ENCODE measurements around the gene SLC12A4. TPM values are rescaled to one million over a fixed set of nuclear protein-coding genes. Genes with fewer than 3 reads are reported as not detected.

The SLC12A4 gene
- total RNA-seq, 4 donors from 2014 or later, result 25.6 to 137 (median 62.3) TPM

DNA sequence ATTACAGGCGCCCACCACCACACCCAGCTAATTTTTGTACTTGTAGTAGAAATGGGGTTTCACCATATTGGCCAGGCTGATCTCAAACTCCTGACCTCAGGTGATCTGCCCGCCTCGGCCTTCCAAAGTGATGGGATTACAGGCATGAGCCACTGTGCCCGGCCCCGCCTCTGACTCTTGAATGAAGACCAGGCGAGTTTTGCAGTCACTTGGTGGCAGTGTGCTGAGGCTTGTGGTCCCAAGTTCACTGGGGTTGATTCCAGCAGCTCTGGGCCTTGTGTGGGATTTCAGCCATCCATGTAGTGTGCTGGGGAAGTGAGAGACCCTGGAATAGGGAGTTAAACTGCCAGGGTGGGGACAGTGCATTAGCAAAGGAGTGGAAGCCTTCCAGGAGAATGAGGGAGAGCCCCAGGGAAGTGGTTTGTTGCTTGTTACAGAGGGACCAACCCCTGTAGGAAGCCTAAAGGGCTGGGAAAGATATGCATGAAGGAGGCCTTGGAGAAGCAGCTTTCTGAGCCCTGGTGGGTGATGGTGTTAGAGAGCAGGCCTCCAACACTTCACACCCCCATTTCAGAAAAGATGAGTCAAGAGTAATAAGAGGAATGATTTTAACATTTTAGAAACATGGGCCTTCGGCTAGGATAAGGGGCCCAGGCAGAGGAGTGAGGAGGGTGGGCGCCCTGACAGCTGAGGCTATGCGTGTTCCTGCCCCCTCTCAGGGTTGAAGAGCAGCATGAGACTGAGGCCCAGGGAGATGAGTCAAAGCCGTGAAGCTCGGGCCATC lies 60.8 kb downstream of the SLC12A4 start:
- Histone ChIP-seq H3K4me3 (no peak overlapping the region), H3K4me1 (no peaks in the 10 kb centered on the region), H3K27ac (no peak overlapping the region), H3K36me3 (no peaks in the 10 kb centered on the region), H3K27me3 (no peaks in the 10 kb centered on the region), H3K9me3 (no peaks in the 10 kb centered on the region)
- no peak for DNase-seq
- intact Hi-C loops (cut with DNase I; ENCODE audit: low total_unique reads), result no loop called here
- TF ChIP-seq POLR2A (IDR thresholded peaks at IDR 0.05), result no peak
- TF ChIP-seq, protein P1, sequence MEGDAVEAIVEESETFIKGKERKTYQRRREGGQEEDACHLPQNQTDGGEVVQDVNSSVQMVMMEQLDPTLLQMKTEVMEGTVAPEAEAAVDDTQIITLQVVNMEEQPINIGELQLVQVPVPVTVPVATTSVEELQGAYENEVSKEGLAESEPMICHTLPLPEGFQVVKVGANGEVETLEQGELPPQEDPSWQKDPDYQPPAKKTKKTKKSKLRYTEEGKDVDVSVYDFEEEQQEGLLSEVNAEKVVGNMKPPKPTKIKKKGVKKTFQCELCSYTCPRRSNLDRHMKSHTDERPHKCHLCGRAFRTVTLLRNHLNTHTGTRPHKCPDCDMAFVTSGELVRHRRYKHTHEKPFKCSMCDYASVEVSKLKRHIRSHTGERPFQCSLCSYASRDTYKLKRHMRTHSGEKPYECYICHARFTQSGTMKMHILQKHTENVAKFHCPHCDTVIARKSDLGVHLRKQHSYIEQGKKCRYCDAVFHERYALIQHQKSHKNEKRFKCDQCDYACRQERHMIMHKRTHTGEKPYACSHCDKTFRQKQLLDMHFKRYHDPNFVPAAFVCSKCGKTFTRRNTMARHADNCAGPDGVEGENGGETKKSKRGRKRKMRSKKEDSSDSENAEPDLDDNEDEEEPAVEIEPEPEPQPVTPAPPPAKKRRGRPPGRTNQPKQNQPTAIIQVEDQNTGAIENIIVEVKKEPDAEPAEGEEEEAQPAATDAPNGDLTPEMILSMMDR (IDR thresholded peaks at IDR 0.05), result no peak

DNA sequence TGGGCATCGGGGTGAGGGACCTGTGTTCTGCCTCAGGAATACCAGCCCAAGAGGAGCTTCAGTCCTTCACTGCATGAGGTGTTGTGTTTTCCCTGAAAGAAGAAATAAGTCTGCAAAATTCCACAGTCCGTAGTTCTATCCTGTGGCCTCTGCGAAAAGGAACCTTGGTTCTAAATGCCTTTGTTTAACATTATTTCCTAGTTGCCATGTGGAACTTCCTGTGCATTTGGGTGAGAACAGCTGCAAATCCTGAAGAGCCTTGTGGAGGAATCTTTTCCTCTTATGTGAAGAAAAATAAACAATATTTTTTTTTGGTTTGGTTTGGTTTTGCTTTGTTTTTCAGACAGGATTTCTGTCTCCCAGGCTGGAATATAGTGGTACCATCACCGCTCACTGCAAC lies 65.6 kb downstream of the SLC12A4 start:
- DNase-seq, result no peak
- Histone ChIP-seq H3K27me3 (no peaks in the 10 kb centered on the region), H3K27ac (no peak overlapping the region), H3K36me3 (no peaks in the 10 kb centered on the region), H3K4me1 (no peaks in the 10 kb centered on the region), H3K9me3 (no peaks in the 10 kb centered on the region), H3K4me3 (no peak overlapping the region)
- intact Hi-C loops (cut with DNase I; ENCODE audit: low total_unique reads), result no loop called here
- no peak for TF ChIP-seq POLR2A (IDR thresholded peaks at IDR 0.05)
- TF ChIP-seq, protein P1 (IDR thresholded peaks at IDR 0.05), result no peak

DNA sequence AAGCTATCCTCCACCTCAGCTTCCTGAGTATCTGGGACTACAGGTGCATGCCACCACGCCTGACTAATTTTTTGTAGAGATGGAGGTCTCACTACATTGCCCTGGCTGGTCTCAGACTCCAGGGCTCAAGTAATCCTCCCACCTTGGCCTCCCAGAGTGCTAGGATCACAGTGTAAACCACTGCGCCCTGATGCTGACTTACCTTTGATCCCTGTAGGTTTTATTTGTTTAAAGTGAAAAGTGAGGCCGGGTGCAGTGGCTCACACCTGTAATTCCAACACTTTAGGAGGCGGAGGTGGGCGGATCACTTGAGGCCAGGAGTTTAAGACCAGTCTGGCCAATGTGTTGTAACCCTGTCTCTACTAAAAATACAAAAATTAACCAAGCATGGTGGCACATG lies 66.7 kb downstream of the SLC12A4 start:
- TF ChIP-seq, protein P1 (IDR thresholded peaks at IDR 0.05), result no peak
- no peak for TF ChIP-seq POLR2A (IDR thresholded peaks at IDR 0.05)
- no peaks in the 10 kb centered on the region for H3K9me3 ChIP-seq

DNA sequence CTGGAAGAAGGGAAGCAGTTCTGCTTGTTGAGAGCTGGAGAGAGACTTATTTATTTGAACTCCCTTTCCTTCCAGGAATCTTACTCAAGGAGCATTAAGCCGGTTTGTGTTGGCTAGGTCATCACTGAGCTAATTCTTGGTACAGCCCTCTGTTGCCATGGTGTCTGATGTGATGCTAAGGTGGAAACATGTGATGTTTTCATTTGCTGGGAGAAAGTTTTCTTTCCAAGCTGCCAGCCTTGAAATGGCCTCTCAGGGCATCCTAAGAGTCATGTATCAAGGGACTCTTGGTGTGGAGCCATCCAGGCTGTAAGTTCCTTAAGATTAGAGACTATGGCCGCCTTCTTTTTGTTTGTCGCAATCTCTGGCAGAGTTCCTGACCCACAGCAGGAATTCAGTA lies 71.2 kb downstream of the SLC12A4 start:
- H3K4me1 ChIP-seq, result peaks cover 0 to 11% of the 10 kb centered on the region in 2 donors
- intact Hi-C loops (cut with DNase I; ENCODE audit: low total_unique reads), result no loop called here

More for the DNA sequence above, 66.7 kb downstream of the SLC12A4 start:
- H3K4me3 ChIP-seq, result no peak overlapping the region
- no peaks in the 10 kb centered on the region for H3K4me1 ChIP-seq
- H3K27me3 ChIP-seq, result no peaks in the 10 kb centered on the region
- no peak for DNase-seq
- intact Hi-C loops (cut with DNase I; ENCODE audit: low total_unique reads), result no loop called here
- H3K36me3 ChIP-seq, result no peaks in the 10 kb centered on the region
- no peak overlapping the region for H3K27ac ChIP-seq

More for the DNA sequence above, 71.2 kb downstream of the SLC12A4 start:
- Histone ChIP-seq H3K27me3 (no peaks in the 10 kb centered on the region), H3K9me3 (no peaks in the 10 kb centered on the region), H3K4me3 (no peak overlapping the region), H3K27ac (no peak overlapping the region), H3K36me3 (no peaks in the 10 kb centered on the region)
- no peak for DNase-seq
- TF ChIP-seq POLR2A (IDR thresholded peaks at IDR 0.05), result no peak
- TF ChIP-seq, protein P1 (IDR thresholded peaks at IDR 0.05), result no peak

All from uterus (tissue), 4 donors.